RKO (cell line): Measurements from ENCODE around the gene KLHL8.

Experiments used
- DNase-seq: peaks from one replicate; pipeline ENCODE4 v3.0.0-alpha.2; 2016; ENCODE audit warnings: low spot score

Gene KLHL8

DNA sequence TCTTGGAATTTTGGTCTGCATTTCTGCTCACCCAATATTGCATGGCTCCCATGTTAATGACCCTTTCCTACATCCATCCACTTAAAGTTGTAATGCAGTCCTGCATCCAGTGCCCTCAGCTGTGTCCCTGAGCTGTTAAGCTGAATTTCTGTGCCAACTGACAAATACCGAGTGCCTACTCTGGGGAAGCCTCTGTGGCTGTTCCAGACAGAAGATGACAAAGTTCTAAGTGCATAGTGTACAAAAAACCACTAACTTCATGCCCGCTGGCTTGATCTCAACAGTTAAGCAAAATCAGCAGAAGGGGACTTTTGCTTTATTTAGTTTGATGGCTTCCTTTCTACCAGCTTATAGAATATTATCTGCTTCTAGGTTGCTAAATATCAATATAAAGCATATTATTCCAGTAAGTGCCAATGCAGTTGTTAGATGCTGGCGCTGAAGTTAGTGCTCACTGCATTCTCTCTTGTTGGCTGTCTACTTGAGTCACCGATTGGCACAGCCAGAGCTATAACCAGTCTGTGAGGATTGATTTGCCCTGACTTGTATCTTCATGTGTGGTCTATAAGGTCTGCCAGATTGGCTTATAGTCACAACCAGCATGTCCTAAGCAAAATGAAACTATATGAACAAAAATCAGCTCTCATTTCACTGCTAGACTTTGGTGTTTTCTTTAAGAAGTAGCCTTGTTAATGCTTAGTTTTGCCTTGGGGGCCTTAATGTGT, 98.9 kb downstream of the KLHL8 start:
- no peak for DNase-seq

DNA sequence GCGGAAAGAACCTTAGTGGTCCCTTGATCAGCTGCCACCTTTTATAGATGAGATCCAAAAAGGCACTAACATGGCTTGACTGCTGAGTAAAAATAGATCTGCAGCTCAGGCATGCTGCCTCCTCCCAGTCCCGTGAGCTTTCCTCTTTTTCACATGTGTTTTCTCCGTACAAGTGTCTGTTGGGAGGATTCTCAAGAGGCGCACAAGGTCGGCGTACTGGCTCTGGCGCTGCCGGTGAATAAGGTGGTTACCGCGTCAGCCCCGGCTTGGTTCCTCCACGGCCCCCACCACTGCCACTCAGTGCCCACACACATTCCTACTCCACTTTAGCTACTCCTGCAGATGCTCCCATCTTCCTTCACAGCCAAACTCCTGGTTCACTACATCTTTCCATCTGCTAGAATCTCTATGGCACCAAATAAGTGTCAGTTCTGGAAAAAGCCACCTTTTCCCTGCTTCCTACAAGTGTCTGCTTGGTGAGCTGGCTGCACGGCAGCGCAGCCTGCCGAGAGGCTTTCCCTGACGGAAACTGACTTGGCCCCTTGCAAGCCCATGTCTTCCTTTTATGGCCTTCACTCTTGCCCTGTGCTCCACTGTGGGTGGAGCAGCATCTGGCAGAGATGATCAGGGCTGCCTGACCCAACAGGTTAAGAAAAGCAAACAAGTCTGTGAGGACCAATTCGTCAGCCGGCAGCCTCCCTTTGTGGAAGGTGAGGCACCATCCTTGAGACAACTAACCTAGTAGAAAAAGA, 99.8 kb downstream of the KLHL8 start:
- DNase-seq: no peak

DNA sequence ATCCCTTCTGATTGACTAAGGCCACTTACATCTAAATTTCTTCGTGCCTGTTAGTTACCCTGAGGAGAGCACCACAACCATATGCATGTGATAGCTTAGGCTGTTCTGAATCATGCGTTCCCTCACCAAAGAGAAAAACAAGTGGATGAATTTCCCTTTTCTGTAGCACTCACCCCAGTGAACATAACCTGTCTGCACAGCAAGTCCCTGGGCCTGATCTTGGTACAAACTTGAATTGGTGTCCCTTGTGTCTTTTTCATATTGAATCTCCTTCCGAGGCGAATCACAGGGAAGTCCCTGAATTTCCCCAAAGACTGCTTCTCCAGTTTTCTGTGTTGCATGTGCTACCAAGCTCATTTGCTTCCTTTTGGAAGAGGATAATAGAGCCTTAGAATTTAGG, 100.4 kb downstream of the KLHL8 start:
- no peak for DNase-seq

DNA sequence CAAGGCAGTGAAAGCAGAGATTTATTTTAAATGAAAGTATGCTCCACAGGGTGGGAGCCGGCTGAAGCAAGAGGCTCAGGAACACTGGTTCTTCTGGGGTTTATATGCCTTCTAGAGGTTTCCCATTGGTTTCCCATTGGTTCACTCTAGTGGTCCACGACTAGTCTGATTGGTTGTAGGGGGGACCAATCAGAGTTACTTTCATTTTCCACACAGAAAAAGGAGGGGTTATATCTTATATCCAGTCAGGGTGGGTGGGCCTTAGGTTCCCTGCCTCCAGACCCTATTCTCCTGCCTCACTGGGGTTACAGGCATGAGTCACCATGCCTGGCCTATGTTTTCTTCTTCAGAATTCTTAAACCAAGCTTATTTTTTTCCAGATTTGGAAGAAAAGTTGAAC, 101.6 kb downstream of the KLHL8 start:
- no peak for DNase-seq

DNA sequence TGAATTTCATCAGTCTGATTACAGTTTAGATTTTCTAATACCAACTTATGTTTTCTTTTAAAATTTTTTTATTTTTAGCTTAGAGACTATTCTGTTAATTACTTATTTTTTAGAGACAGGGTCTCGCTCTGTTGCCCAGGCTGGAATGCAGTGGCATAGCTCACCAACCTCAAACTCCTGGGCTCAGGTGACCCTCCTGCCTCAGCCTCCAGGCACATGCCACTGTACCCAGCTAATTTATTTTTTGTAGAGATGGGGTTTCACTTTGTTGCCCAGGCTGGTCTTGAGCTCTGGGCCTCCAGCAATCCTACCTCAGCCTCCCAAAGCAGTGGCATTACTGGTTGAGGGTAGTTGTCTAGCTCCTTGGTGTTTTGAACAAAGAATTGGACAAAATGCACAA, 102.0 kb downstream of the KLHL8 start:
- no peak for DNase-seq

DNA sequence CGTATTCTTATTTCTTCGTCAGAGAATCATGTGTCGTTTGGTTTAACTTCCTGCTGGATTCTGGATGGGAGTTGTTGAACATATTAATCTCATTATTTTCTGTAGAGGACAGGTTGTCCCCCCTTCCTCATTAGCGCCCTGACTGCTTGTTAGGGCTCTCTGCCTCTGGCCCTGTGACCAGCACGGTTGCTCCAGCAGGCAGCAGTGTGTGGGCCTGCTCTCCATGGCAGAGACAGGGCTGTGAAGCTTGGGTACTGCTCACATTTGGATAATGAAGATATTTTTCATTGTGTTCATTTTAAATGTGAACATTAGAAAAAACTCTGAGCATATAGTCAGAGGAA, 102.7 kb downstream of the KLHL8 start:
- DNase-seq: no peak

DNA sequence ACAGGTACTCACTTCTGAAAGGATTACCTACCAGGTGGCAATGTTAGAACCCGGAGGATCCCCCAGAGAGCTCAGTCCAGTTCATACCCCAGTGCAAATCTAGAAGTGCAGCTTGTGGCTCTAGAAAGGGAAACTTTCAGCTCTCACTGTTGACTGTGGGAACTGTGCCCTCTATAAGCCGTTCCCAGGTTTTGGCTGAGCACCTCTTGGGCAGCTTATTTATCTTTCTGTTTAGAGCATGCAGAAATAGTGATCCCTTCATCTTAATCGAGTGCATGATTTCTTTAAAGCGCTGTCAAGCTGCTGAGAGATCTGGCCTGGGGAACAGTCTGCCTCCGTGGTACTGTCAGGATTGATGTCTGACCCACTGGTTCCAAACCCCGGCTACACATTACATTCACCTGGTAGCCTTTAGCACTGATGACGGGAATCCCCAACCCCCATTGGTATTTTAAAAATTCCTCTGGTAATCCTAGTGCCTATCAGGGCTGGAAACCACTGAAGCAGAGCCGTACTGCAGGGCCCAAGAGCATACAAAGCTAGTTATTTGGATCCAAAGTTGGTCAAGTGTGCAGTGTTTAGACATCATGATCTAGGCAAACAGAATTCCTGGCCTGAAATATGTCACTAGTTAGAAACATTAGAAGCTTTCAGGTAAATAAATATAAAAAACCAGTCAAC, 103.2 kb downstream of the KLHL8 start:
- no peak for DNase-seq

DNA sequence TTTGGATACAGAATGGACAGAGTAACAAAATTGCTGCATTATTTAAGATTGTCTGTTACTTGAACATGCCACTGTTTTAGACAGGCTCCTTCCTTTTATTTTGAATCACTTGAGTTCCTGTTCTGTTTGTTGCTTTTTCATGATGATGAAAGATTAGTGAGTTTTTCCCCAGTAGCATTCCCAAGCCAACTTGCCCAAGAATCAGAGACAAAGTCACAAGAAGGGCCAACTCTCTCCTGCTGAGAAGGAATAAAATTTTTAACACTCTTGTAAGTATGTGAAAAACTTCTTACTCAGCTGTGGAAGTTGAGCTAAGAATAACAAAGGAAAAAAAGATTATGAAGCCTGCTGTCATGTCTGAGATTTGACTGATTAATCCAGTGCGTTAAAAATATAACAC, 104.2 kb downstream of the KLHL8 start:
- no peak for DNase-seq

DNA sequence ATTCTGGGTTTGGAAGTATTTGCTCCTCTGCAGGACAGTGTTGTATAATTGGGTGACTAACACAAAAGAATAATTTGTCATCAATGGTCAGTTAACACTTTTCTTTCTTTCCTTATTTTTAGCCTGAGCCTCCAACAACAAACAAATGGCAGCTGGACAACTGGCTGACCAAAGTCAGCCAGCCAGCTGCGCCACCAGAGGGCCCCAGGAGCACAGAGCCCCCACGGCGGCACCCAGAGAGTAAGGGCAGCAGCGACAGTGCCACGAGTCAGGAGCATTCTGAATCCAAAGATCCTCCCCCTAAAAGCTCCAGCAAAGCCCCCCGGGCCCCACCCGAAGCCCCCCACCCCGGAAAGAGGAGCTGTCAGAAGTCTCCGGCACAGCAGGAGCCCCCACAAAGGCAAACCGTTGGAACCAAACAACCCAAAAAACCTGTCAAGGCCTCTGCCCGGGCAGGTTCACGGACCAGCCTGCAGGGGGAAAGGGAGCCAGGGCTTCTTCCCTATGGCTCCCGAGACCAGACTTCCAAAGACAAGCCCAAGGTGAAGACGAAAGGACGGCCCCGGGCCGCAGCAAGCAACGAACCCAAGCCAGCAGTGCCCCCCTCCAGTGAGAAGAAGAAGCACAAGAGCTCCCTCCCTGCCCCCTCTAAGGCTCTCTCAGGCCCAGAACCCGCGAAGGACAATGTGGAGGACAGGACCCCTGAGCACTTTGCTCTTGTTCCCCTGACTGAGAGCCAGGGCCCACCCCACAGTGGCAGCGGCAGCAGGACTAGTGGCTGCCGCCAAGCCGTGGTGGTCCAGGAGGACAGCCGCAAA, 106.0 kb downstream of the KLHL8 start:
- no peak for DNase-seq

DNA sequence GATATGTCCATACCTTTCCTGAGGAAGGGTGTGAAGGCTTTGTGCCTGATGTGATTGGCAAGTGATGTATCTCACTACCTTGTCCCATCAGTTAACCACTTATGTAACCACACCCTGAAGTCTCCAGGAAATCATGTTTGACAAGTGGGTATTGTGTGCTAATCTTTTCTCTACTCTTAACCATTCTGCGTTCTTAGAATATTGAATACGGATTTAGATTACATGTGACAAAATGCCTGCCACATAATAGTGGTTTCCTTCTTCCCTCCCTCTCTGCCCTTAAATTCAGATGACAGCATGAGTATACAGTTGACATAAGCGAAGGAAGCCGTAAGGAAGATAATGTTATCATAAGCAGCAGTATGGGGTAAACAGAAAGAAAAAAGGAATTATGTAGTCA, 108.4 kb downstream of the KLHL8 start:
- no peak for DNase-seq
